GM21526 (cell line): ENCODE measurements around the gene MFGE8.

Experiments used
- ATAC-seq: cut with Tn5 transposase; IDR thresholded peaks from one replicate; pipeline ENCODE4 v1.9.1; 2021; ENCODE audit warnings: moderate library complexity; ENCODE audit not compliant: unreplicated experiment, low FRiP score

The MFGE8 gene

DNA sequence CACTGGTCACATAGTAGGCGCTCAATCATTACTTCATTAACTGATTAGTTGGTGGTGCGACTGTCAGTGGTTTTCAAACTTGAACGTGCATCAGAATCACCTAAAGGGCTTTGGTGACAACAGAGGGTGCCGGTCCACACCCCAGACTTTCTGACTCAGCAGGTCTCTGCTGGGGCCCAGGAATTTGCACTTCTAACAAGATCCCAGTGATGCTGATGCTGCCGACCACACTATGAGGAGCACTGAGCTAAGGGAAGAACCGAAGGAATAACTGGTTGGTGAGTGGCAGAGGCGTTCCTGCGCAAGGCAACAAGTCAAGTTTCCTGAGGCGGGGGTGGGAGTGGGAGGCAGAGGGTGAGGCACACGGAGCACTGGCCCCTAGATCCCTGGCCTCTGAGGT is 36.6 kb downstream of the MFGE8 start:
- ATAC-seq = no peak

DNA sequence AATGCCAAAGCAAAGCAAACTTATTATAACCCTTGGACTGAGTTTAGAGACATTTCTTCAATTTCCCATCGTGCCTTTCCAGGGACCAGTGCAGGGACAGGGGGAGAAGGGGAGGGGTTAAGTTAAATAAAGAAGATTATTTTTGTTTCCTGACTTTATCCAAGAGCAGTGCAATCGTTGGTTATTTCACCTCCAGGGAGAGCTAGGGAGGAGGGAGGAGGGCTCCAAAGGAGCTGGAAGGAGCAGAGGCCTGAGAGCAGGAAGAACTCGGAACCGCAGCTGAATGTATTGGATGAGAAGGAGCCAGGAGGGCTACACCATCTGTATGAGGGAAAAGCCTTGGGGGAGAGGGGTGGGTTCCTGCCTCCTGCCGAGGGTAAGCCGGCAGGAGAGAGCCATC is 38.5 kb downstream of the MFGE8 start:
- no peak for ATAC-seq

DNA sequence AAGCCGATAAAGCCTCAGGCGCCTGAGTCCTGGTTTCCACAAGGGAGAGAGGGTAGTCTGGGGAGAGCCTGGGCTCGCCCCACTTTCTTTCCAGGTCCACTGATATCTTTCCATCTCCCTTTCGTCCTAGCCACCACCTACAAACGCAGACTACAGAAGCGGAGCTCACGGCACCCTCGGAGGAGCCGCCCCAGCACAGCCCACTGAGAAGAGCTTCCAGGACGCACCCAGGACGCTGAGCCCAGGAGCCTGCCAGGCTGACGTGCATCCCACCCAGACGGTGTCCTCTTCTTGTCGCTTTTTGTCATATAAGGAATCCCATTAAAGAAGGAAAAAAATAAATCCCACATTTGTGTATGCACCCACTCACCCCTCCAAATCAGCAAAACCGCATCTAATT is 38.9 kb downstream of the MFGE8 start:
- ATAC-seq = no peak

DNA sequence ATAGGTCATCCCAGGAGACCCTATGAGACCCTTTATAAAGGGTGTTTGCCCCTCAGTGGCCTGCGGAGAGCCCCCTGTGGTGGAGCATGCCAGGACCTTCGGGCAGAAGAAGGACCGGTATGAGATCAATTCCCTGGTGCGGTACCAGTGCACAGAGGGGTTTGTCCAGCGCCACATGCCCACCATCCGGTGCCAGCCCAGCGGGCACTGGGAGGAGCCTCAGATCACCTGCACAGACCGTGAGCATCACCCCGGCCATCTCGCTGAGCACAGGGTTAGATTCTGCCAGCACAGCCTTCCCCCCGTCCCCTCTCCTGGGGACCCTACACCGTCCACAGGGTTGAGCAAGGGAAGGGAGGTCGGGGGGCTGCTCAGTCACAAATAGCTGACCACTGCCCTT is 39.4 kb downstream of the MFGE8 start:
- ATAC-seq = no peak

DNA sequence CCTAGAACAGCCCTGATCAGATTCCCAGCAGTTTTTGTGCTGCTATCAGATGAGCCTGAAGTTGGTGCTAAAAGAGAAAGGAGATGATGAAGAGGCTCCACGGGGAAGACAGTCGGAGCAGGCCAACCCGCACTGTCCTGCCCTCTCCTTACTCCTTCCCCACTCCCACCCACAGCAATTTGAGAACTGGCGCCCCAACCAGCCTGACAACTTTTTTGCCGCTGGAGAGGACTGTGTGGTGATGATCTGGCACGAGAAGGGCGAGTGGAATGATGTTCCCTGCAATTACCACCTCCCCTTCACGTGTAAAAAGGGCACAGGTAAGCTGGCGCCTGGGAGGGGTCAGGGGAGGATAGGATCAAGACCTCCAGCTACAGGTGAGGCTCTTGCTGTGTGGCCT is 40.5 kb downstream of the MFGE8 start:
- no peak for ATAC-seq

DNA sequence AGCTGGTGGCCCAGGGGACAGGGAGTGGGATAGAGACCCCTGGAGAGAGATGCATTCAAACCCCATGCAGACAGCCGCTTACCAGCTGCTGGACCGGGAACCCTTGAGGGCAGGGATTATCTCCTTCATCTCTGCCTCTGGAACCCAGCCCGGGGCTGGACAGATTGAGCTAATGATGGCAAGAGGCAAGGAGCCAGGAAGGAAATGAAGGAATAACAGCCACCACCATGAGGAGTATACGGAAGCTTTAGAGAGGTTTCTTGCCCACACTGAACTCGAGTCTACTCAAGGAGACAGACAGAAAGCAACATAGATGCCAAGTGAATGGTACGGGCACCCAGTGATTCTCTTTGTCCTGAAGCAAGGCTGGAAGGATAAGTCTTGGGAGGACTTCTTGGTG is 41.1 kb downstream of the MFGE8 start:
- ATAC-seq = no peak

DNA sequence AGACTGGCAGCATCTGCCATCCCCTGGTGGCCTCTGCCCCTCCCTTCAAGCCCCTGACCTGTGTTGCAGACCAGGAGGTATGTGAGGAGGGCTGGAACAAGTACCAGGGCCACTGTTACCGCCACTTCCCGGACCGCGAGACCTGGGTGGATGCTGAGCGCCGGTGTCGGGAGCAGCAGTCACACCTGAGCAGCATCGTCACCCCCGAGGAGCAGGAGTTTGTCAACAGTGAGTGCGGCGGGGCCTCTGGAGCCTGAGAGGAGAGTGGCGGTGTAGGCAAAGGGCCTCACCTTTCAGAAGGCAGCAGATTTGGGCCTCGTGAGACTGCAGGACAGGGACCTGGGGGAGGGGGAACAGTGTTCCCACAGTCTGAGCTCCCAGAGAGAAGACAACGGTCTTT is 41.9 kb downstream of the MFGE8 start:
- no peak for ATAC-seq

DNA sequence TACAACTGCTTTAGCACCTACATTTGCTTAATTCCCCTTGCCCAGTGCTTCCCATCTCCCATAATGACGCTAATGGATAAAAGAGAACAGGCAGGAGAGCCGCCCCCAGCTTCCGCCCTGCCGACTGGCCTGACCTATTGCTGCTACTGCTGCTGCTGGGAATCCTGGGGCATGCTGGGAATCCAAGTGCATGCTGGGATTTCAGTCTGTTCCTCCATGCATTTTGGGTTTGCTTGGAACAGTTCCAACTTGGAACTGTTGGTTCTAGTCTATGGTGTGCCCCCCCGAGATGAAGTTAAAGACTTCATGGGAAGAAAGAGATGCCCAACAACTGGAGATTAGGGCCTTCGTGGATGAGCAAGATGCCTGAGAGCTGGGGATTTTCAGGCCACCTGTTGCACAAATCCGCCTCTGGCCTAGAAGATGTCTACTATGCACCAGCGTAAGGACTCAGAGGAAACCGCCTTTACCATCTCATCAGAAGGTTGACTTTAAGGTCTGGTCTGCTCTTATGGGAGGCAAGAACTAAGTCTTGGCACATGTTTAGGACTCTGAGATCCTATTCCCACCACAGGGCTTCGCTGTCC is 46.8 kb downstream of the MFGE8 start:
- ATAC-seq = no peak

DNA sequence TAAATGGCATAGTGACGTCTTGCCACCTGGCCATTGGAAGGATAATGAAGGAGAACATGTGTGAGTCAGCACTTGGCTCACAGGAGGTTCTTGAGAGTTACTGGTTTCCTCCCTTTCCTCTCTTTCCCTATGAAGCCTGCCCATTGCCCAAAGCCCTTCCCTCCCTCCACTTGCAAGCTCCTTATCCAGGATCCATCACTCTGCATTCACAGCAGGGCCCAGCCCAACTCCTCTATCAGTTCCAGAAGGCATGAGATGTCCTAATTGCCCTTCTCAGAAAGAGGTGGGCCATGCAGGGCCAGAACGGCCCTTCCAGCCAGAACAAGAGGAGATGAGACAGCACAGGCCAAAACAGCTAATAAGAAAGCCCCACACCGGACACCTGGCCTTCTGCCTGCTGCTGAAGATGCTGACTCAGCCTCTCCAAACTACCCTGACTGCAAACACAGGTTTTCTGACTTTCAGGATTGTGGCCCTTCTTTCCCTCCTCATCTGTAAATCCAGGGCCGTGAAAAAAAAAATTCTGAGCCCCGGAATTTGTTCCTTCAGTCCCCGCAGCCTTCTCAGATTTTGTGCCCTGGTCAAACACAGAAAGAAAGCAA is 47.6 kb downstream of the MFGE8 start:
- ATAC-seq = no peak

DNA sequence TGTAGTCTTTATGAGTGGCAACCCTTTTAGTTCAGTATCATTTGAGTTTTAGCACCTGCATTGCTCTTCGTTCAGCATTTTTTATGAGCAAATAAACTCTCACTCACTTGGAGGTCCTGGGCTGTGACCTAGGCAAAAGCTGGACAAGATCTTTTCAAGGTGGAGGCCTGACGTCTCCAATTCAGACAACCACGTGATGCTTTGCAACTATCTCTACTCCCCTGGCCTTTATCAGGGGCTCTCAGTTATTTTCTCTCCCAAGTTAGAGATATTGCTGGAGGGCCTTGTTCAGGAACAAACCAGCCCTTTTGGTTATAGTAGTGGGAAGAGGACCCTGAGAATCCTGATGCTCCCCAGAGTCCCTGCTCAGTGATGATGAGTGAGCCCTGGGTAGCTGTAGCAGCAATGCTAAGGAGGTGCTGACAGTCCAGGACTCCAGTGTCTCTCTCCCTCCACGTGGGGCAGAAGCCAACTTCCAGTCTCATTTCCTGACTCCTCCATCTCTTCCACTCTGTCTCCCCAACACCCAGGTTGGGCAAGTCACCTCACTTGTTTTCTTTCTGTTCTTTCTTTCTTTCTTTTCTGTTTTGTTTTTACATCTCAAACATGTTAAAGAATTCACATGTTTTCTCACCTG is 48.2 kb downstream of the MFGE8 start:
- ATAC-seq = no peak

DNA sequence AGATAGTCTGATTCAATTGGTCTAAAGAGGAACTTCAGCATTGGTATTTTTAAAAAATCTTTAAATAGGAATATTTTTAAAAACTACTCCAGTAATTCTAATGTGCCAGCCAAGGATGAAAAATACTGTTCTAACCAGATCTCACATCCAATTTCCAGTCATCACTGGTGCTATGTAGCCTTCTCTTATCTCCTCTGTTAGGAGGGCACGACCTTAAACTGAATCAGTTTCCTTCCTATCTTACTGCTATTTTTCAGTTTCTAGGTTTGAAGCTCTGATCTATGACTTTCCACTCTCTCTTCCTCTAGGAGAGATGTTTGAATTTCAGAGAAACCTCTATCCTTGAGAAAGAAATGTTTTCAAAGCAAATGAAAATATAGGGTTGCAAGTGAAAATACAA is 49.8 kb downstream of the MFGE8 start:
- ATAC-seq = no peak

DNA sequence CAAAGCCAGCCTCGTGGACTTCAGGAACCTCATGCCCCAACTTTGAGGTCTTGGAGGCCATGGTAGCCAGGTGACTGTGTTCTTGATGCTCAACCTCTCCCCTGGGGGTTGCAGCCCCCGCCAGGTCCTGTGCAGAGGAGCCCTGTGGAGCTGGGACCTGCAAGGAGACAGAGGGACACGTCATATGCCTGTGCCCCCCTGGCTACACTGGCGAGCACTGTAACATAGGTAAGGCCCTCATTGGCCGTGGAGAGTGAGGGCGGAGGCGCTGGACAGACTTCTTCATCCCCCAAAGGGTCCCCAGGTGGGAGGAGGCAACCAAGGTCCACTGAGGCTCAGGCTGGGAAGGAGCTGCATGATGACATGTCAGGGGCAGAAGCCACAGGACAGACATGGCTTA is 53.0 kb downstream of the MFGE8 start:
- no peak for ATAC-seq

DNA sequence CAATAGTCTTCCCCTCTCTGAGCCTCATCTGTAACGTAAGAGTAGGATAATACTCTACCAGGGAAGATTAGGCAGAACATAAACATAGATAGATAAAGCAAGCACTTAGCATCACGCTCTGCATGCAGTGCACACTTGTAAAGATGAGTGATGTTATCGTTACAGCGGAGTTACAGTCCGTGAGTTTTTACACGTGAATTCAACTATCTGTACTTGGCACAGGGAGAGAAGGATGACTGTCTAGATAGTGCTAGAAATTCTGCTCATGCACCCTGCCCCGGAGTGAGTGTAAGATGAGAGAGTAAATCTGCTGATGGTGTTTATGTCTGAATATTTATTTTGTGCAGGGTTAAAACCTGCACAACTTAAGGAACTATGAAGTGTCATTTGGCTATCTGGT is 53.6 kb downstream of the MFGE8 start:
- no peak for ATAC-seq

DNA sequence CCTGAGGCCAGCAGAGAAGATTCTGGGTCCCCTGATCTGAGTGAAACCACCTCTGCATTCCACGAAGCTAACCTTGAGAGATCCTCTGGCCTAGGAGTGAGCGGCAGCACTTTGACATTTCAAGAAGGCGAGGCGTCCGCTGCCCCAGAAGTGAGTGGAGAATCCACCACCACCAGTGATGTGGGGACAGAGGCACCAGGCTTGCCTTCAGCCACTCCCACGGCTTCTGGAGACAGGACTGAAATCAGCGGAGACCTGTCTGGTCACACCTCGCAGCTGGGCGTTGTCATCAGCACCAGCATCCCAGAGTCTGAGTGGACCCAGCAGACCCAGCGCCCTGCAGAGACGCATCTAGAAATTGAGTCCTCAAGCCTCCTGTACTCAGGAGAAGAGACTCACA is 54.2 kb downstream of the MFGE8 start:
- no peak for ATAC-seq

DNA sequence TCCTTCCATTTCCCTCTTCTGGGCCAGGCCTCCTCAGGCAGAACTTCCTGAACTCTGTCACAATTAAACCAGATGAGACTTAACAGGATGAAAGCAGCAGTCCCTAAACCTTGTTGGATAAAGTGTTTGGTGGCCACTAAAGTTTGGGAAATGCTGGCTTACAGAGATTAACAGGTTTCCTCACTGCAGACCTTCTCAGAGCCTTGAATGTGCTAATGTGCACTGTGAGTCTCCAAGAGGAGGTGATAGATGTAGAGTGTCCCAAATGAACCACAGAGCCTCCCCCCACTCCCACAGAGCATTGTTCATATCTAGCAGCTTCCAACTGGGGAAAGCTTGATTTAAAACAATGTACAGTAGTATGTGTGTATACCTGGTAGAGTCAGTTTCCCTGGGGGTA is 60.7 kb downstream of the MFGE8 start:
- no peak for ATAC-seq

DNA sequence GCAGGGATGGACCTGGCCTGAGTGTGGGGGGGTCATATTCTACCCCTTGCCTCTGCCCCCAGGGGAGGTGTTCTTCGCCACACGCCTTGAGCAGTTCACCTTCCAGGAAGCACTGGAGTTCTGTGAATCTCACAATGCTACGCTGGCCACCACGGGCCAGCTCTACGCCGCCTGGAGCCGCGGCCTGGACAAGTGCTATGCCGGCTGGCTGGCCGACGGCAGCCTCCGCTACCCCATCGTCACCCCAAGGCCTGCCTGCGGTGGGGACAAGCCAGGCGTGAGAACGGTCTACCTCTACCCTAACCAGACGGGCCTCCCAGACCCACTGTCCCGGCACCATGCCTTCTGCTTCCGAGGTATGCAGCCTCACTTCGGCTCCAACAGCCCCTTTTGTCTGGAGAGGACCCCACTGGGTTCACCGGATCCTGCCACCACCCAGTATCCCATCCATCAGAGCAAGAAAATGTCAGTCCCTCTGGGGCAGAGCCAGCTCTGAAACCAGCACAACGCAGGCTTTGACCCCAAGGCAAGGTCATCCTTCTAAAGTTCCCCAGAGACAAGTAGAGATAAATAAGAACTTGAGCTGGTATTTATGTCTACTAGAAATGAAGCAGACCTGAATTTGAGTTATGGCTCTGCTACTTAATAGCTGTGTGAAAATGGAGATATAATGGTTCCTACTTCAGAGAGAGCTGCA is 63.7 kb downstream of the MFGE8 start:
- no peak for ATAC-seq
